Uterine smooth muscle cell (primary cell): ENCODE measurements around the gene CDY2B. TPM values are rescaled to one million over a fixed set of nuclear protein-coding genes. Genes with fewer than 3 reads are reported as not detected.

Experiments
- total RNA-seq: library from RNA; depleted of rRNA; stranded (reverse); fragments of >200 nt; gene quantifications from 2 replicates; pipeline ENCODE4 v1.2.3, GENCODE V29; 2014

Gene CDY2B
- total RNA-seq = not detected in 2 replicates

GRCh38 chrY:17880120-17880519 lies at the start of gene CDY2B:
TSS of gene CDY2B (minus strand) at chrY:17880220. CDS start at chrY:17879892, 328 bp downstream.

Other genes with a start within 250 kb of the CDY2B start
- gene CDY2A, start 145.6 kb upstream of the CDY2B start, total RNA-seq = not detected in 2 replicates